HUES64 (cell line): Measurements from ENCODE around the gene EVPL.

Source experiments
- H3K27ac ChIP-seq: 2 replicates; pipeline ENCODE4 v1.7.0; 2013; ENCODE audit warnings: low read depth, low read length, inconsistent platforms
- H3K27me3 ChIP-seq: 2 replicates; pipeline ENCODE4 v1.6.1; 2013; ENCODE audit warnings: mild to moderate bottlenecking, low read length; ENCODE audit not compliant: insufficient read depth
- H3K36me3 ChIP-seq: 2 replicates; pipeline ENCODE4 v1.6.1; 2013; ENCODE audit warnings: mild to moderate bottlenecking, low read length; ENCODE audit not compliant: insufficient read depth
- H3K4me1 ChIP-seq: 2 replicates; pipeline ENCODE4 v1.6.1; 2013; ENCODE audit warnings: mild to moderate bottlenecking, low read length, moderate library complexity; ENCODE audit not compliant: insufficient read depth
- H3K4me3 ChIP-seq: 2 replicates; pipeline ENCODE4 v1.5.1; 2013; ENCODE audit warnings: mild to moderate bottlenecking, low read length, moderate library complexity
- H3K9ac ChIP-seq: 2 replicates; pipeline ENCODE4 v1.6.1; 2013; ENCODE audit warnings: mild to moderate bottlenecking, low read depth, low read length
- H3K9me3 ChIP-seq: 2 replicates; pipeline ENCODE4 v1.6.1; 2013; ENCODE audit warnings: low read depth, low read length; ENCODE audit not compliant: insufficient read depth
- WGBS: fragments of 150-250, 120-280 bp; methylation state at CpG from one replicate; pipeline ENCODE4 v1.1.7; 2013; ENCODE audit warnings: missing lambda C conversion rate; 5-methylcytosine and 5-hydroxymethylcytosine counted together

EVPL gene

DNA sequence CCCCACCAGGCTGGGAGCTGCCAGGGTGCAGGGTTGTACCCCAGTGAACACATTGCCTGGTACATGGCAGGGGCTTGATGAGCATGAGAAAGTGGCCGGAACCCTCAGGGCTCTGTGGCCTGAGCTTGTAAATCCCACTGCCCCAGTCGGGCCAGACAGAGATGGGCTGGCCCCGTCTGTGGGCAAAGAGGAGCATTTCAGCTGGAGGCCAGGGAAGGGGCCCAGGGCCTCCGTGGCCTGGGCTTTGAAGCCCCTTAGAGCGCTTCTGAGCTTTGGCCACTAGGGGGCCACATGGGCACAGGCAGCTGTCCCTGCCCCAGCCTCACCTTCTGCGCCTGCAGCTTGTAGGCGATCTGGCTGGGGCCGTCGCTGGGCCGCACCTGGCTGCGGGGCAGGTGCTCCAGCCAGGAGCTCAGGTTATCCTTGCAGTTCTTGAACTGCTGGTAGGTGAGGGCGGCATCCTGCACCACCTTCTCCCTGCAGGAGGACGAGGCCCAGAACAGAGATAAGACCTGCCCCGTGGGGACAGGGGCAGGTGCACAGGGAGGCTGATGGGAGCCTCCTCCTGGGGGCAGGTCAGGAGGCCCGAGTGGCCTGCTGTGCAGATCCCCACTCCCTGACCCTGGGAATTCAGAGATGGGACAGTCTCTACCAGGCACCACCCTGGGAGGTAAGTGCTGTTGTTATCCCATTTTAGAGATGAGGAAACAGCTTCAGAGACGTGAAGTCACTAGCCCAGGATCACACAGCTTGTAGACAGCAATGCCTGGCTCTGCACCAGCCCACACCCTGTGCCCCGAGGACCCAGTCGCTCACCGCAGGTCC lies 12.8 kb downstream of the EVPL start:
- H3K27ac ChIP-seq, result no peak overlapping the region

DNA sequence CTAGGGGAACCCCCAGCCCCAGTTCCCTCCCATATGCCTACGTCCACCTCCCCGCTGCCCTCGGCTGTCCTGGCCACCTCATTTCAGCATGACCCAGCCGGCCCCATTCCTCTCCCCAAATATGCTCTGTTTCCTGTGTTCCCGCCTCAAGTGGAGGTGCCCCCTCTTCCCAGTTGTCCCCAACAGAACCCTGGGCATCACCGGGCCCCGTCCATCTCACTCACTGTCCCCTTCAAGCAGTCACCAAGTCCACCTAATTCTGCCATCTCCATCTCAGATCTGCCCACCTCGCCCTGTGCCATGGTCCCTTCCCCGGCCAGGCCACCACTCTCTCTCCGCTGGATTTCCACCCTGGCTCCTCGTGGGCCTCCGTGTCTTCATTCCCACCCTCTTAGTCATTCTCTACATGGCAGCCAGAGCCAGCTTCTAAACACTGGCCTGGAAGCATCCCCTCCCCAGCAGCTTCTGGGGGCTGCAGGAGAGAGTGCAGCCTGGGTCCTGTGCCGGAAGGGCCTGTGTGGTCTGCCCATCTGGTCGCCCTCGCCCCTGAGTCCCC lies 13.7 kb downstream of the EVPL start:
- H3K4me1 ChIP-seq, result no peaks in the 10 kb centered on the region
- no peak overlapping the region for H3K4me3 ChIP-seq
- H3K9me3 ChIP-seq, result no peaks in the 10 kb centered on the region
- 88% methylated on average over 15 of the region's 15 CpGs for WGBS
- no peaks in the 10 kb centered on the region for H3K36me3 ChIP-seq
- no peaks in the 10 kb centered on the region for H3K27me3 ChIP-seq
- no peak overlapping the region for H3K27ac ChIP-seq
- no peak overlapping the region for H3K9ac ChIP-seq

More for the DNA sequence above, 12.8 kb downstream of the EVPL start:
- Histone ChIP-seq H3K9me3 (no peaks in the 10 kb centered on the region), H3K36me3 (no peaks in the 10 kb centered on the region), H3K4me1 (no peaks in the 10 kb centered on the region), H3K4me3 (no peak overlapping the region), H3K27me3 (no peaks in the 10 kb centered on the region), H3K9ac (no peak overlapping the region)
- WGBS, result 43% methylated on average over 19 of the region's 19 CpGs

DNA sequence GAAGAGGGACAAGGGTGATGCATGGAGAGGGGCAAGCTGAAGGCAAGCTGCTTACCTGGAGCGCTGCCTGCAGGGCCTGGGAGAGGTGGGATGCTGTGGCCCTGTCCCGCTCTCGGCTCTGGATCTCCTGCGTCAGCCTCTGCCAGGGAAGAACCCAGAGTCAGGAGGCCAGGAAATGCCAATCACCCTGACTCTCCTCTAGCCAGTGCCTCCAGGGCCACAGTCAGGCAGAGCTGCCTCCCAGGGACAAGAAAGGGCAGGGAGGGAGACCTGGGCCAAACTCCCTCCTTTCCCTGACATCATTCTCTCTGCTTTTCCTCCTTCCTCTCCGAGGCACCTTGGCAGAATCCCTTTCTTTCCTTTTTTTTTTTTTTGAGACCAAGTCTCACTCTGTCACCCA lies 15.2 kb downstream of the EVPL start:
- WGBS, result 90% methylated on average over 5 of the region's 5 CpGs
- Histone ChIP-seq H3K4me1 (no peaks in the 10 kb centered on the region), H3K27me3 (no peaks in the 10 kb centered on the region), H3K27ac (no peak overlapping the region), H3K9me3 (no peaks in the 10 kb centered on the region), H3K36me3 (no peaks in the 10 kb centered on the region), H3K4me3 (no peak overlapping the region), H3K9ac (no peak overlapping the region)

DNA sequence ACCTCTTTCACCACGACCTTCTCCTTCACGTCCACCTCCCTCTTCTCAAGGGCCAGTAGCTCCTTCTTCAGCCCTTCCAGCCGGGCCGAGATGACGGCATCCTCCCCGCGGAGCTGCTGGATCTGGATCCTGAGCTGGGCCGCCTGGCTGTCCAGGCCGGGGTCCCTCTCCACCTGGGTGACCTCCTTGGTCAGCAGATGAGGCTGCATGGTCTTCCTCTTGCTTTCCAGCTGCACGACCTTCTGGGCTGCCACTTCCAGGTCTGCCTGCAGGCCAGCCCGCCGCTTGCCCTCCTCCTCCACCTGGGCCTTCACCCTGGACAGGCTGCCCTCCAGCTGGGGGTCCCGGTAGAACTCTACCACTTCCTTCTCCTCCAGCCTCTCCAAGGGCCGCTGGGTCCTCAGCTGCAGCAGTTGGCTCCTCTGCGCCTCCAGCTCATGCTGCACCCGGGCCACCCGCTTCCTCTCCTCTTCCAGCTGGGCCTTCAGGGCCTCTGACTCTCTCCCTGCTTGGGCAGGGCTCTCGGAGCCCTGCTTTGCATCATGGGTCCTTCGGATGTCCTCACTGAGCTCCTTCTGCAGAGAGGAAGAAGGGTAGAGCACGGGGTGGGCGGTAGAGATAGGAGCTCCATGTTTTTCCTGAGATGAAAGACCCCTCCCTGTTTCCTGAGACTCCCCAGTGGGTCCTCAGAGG lies 17.0 kb downstream of the EVPL start:
- H3K27ac ChIP-seq, result no peak overlapping the region
- H3K9ac ChIP-seq, result no peak overlapping the region
- WGBS, result 93% methylated on average over 21 of the region's 21 CpGs
- H3K9me3 ChIP-seq, result no peaks in the 10 kb centered on the region
- no peaks in the 10 kb centered on the region for H3K36me3 ChIP-seq
- no peaks in the 10 kb centered on the region for H3K4me1 ChIP-seq
- no peak overlapping the region for H3K4me3 ChIP-seq
- H3K27me3 ChIP-seq, result no peaks in the 10 kb centered on the region

DNA sequence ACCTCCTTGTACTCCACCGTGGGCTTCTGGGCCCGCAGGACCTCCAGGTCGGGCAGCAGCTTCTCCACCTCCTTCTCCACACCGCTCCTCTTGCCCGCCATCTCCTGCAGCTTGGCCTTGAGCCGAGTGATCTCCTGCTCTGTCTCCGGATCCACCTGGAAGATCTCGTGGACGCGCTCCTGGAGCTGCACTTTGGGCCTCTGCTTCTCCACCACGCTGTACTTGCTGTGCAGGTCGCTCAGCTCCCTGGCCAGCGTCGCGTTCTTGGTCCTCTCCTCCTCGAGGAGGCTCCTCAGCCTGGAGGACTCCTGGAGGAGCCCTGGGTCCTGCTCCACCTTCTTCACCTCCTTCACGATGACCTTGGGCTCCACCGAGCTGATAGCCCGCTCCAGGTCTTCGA lies 17.7 kb downstream of the EVPL start:
- Histone ChIP-seq H3K9me3 (no peaks in the 10 kb centered on the region), H3K4me3 (no peak overlapping the region), H3K36me3 (no peaks in the 10 kb centered on the region), H3K9ac (no peak overlapping the region), H3K27me3 (no peaks in the 10 kb centered on the region), H3K4me1 (no peaks in the 10 kb centered on the region), H3K27ac (no peak overlapping the region)
- 94% methylated on average over 20 of the region's 20 CpGs for WGBS

DNA sequence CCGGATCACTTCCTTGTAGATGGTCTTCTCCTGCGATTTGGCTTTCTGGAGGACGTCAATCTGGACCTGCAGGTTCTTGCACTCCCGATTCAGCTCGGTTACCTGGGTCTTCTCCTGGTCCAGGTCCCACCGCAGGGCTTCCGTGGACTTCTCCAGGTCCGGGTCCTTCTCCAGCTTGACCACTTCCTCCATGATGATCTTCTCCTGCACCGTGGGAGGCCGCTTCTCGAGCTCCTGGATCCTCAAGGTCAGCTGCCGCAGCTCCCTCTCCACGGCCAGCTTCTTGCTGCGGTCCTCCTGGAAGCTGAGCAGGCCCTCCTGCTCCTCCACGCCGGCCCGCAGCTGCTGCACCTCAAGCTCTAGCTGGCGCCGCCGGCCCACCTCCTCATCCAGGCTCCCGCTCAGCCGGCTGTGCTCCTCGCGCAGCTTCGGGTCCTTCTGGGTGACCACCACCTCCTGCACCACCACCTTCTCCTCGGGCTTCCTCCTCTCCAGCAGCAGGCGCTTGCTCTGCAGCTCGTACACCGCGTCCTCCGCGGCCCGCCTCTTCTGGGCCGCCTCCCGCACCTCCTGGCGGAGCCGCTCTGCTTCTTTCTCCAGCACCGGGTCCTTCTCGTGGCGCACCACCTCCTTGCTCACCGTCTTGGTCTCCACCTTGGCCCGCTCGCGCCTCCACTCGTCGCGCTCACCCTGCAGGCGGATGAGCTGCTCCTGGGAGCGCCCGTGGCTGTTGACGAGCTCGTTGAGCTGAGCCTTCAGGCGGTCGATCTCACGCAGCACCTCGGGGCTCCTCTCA lies 18.3 kb downstream of the EVPL start:
- Histone ChIP-seq H3K9ac (no peak overlapping the region), H3K27ac (no peak overlapping the region), H3K4me1 (no peaks in the 10 kb centered on the region), H3K36me3 (no peaks in the 10 kb centered on the region), H3K9me3 (no peaks in the 10 kb centered on the region), H3K27me3 (no peaks in the 10 kb centered on the region), H3K4me3 (no peak overlapping the region)
- 95% methylated on average over 56 of the region's 56 CpGs for WGBS

DNA sequence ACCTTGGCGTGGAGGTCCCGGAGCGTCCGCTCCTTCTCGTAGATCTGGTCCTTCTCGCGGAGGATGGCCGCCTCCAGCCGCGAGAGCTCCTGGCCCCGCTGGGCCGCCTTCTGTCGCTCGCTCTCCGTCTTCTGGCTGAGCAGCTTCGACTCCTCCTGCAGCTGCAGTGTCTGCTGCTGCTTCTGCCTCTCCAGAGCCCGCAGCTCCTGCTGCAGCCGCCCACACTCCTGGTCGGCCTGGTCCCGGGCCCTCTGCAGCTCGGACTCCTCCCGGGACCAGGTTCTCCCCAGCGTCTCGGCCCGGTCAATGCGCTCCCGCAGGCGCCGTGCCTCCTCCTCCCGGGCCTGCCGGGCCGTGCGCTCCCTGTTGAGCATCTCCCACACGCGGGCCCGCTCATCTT lies 18.9 kb downstream of the EVPL start:
- WGBS, result 95% methylated on average over 36 of the region's 36 CpGs
- peaks cover 3% of the 10 kb centered on the region; the same call in 1 of the 2 replicates for H3K36me3 ChIP-seq
- no peak overlapping the region for H3K27ac ChIP-seq
- no peaks in the 10 kb centered on the region for H3K4me1 ChIP-seq
- H3K27me3 ChIP-seq, result no peaks in the 10 kb centered on the region
- H3K4me3 ChIP-seq, result no peak overlapping the region
- no peak overlapping the region for H3K9ac ChIP-seq
- no peaks in the 10 kb centered on the region for H3K9me3 ChIP-seq

DNA sequence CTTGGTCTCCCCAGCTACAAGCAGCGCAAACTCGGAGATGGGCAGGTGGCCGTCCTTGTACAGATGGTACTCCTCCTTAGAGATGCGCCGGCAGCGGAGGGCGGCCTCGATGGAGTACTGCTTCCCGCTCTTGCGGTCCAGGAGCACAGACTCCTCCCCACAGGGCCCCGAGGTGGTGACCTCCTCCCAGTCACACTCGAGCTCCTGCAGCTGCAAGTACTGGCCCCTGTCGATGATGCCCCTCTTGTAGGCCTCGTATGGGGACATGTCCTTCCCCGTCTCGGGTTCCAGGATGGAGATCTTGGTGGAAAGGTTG lies 19.3 kb downstream of the EVPL start:
- no peak overlapping the region for H3K27ac ChIP-seq
- 93% methylated on average over 16 of the region's 16 CpGs for whole genome bisulfite sequencing
- no peak overlapping the region for H3K9ac ChIP-seq
- no peaks in the 10 kb centered on the region for H3K4me1 ChIP-seq
- no peaks in the 10 kb centered on the region for H3K27me3 ChIP-seq
- H3K4me3 ChIP-seq, result no peak overlapping the region
- peaks cover 7% of the 10 kb centered on the region; the same call in 1 of the 2 replicates for H3K36me3 ChIP-seq
- no peaks in the 10 kb centered on the region for H3K9me3 ChIP-seq

DNA sequence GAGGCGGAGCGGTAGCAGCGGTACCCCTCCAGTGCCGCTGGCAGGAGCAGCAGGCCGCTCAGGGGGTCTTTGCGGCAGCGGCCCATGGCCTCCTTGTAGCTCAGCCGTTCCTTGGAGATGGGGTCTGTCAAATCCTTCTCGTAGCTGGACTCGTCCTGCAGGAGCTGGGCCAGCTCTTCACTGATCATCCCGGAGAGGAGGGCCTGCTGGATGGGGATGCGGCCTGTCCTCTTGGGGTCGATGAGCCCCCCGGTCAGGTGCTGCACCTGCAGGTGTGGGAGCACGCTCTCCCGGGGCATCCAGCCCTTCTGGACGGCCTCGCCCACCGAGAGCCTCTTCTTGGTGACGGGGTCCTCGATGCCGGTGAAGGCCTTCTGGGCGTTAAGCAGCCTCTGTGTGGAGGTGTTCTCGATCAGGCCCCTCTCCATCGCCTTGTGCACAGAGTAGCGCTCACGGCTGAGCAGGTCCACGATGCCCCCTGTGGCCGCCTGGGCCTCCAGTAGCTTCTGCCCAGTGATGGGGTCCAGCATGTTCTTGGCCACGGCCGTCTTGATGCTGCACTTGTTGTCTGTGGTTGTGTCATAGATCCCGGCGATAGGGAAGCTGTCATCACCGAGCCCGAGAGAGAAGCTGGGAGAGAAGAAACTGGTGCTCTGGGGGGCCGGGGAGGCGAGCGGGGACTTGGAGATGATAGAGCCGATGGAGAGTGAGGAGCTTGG lies 19.8 kb downstream of the EVPL start:
- Histone ChIP-seq H3K9me3 (no peaks in the 10 kb centered on the region), H3K4me3 (no peak overlapping the region), H3K9ac (no peak overlapping the region), H3K27me3 (no peaks in the 10 kb centered on the region), H3K36me3 (peaks cover 11% of the 10 kb centered on the region), H3K4me1 (no peaks in the 10 kb centered on the region), H3K27ac (no peak overlapping the region)
- 92% methylated on average over 39 of the region's 39 CpGs for WGBS

DNA sequence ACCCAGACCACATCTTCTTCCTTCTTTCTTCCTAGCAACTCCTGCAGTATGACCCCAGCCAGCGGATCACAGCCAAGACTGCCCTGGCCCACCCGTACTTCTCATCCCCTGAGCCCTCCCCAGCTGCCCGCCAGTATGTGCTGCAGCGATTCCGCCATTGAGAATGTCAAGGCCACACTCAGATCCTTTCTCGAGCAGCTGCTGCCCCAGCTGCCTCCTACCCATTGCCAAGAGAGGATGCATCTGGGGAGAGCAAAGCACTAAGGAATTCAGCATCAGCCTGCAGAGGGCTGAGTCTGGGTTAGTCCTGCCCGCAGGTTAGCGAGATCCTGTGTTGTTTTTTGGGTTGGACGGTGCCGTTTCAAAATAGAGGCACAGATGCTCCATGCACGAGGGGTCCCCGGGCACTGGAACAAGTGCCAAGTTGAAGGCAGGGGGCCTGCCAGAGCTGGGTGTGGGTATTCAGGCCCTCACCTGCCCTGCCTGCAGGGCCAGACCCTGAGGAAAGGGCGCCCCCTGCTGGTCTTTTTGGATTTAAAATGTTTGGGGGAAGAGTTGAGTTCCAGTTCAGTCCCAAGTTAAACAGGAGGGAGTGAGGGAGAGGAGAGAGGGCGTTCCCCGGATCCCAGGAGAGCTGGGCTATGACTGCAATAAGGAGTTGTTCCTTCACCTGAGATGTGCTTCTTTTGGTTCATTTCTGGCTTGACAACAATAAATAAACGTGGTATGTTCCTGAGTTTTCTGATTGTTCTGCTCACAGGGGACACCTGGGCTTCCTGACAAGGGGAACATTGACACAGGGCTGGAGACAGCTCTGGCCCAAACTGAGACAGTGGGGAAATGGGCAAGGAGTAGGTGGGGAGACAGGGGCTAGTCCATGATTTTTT lies 21.6 kb downstream of the EVPL start:
- Histone ChIP-seq H3K9ac (no peak overlapping the region), H3K27me3 (no peaks in the 10 kb centered on the region), H3K9me3 (no peaks in the 10 kb centered on the region), H3K27ac (no peak overlapping the region), H3K4me1 (no peaks in the 10 kb centered on the region), H3K36me3 (peaks cover 14% of the 10 kb centered on the region), H3K4me3 (no peak overlapping the region)
- 80% methylated on average over 16 of the region's 16 CpGs for WGBS
